HG02798 (cell line): ENCODE results near the gene FAM171A1.
"Not testable (repeated sequence)": the region's sequence is repeated elsewhere in the genome, so short reads cannot be mapped to it uniquely, and the experiment has no call there.

Experiments
- ATAC-seq: cut with Tn5 transposase; IDR thresholded peaks from one replicate; pipeline ENCODE4 v1.9.1; 2021; ENCODE audit warnings: mild to moderate bottlenecking; ENCODE audit not compliant: unreplicated experiment, poor library complexity

FAM171A1 gene

DNA sequence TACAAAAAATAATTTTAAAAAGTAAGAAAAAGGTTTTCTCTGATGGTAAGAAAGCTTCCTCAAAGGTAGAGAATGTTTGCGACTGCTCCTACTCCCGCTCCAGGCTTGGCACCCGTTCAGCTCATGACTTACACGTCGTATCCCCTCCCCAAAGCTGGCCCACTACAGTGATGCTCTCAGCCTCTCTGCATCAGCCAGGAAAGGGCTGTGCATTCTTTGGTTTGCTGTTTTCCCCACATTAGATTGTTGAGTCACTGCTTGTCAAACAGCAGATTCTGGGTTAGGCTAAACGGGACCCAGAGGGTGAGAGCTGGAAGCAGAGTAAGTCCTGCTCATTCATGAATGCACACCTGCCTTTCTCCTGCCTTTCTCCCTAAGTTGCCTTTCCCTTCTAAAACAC is 147.9 kb downstream of the FAM171A1 start:
- no peak for ATAC-seq

DNA sequence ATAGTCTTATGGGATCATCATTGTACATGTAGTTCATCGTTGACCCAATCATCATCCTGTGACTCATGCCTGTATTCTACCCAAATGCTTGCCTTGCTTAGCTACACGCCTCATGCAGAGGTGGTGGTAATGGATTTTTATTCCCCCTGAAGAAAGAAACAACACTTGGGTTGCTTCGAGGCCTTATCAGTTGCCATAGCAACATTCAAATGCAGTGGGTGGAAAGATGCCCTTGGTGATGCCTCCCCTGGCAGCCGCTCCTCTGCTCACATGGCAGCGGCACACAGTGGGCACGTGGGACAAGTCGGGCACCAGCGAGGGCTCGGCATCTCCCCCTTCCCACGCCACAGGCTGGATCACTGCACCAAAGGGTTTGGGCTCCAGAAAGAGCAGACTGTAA is 148.6 kb downstream of the FAM171A1 start:
- no peak for ATAC-seq

DNA sequence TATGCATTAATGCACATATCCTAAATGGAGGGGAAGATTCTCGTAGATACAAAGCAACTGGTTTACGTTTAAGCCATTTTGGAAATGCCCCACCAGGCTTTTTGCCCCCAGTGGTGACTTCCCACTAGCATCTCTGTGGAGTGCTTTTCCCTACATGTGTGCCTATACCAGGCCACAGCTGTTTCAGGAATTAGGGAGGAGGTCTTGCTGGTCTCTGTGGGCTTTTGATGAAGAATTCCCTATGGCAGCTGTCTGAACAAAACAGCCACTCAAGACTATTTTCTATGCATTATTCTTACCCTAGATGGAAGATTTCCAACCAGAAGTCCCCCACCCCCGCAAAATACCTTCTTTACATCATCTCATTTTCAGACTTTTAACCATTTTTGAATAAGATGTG is 150.6 kb downstream of the FAM171A1 start:
- no peak for ATAC-seq

DNA sequence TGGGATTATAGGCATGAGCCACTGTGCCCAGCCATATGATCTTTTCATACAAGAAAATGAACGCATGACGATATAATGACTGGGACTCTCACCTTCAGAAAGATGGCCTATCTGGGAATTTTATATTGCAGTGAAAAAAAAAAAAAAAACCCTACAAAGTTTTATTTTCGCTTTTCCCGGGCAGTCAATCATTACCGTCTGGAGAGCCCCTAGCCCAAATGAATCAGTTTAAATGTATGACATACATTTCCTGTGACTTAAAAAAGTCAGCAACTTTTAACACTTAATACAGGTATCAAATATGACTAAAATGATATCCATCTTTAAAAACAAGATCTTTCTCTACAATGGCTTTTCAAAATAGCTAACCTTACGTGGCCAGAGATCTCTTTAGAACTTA is 154.4 kb downstream of the FAM171A1 start:
- no peak for ATAC-seq

DNA sequence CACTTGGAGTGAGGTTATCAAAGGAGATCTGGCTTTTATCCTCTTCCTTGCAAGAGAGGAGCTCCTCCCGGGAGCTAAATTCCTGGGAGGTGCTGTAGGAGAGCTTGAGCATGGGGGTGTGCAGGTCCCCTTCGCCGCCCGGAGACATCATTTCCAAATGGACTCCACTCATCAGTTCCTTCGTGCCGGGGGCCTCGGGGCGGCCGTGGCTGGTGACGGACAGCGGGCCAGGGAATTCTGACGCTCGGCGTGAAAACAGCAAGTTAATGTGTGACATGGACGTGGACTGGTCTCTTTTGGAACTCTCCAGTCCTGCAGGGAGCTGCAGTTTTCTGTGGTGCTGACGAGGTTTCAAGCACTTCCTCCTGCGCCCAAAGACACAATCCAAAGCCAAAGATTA is 156.9 kb downstream of the FAM171A1 start:
- ATAC-seq = no peak

DNA sequence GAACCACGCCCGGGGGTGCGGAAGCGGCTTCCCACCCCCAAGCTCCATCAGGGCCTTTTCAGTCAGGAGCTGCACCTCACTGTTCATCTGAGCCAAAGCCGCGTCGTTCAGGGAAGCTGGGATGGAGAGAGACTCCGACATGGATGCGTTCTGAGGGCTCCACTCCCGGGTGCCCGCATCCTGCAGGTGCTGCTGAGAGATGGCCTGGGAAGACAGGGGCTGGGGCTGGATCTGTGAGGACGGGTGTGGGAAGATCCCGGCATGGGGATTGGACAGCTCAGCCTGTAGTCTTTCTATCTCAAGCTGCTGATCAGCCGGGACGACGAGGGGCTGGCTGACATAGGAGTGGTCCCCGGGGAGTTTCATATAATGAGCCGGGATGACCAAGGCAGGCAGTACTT is 157.6 kb downstream of the FAM171A1 start:
- no peak for ATAC-seq

DNA sequence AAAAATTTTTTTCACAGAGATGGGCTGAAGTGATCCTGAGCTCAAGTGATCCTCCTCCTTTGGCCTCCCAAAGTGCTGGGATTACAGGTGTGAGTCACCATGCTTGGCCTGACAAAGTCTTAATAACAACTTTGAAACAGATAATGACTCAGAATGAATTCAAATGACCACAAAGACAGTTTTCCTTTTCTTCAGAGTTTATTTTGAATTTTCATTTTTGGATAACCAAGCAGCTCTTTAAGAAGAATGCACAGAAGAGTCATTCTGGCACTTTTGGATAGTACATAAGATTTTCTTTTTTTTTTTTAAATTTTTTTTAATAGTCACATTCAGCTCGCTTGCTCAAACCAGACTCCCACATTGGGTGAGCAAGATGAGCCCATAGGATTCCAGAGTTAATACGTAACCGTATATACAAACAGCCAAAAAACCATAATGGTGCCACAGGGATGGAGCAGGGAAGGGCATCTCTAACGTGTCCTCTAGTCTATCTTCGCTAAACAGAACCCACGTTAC is 159.6 kb downstream of the FAM171A1 start:
- ATAC-seq = no peak

DNA sequence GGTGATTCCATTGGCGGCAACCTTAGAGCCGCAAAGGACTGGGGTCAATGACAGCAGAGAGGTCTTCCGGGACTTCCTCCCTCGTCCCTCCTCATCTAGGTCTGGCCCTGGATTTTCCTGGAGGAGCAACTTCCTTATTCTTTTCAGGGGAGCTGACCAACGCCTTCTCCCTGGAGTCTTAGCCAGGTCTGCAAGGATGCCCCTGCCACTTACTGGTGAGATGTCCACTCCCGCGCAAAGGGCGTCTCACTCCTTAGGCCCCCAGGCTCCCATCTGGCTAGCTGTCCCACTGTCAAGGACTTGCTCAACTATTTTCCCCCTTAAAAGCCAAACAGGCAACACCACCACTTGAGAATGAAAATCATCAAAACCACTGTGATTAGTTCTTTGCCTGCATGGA is 160.6 kb downstream of the FAM171A1 start:
- no peak for ATAC-seq

DNA sequence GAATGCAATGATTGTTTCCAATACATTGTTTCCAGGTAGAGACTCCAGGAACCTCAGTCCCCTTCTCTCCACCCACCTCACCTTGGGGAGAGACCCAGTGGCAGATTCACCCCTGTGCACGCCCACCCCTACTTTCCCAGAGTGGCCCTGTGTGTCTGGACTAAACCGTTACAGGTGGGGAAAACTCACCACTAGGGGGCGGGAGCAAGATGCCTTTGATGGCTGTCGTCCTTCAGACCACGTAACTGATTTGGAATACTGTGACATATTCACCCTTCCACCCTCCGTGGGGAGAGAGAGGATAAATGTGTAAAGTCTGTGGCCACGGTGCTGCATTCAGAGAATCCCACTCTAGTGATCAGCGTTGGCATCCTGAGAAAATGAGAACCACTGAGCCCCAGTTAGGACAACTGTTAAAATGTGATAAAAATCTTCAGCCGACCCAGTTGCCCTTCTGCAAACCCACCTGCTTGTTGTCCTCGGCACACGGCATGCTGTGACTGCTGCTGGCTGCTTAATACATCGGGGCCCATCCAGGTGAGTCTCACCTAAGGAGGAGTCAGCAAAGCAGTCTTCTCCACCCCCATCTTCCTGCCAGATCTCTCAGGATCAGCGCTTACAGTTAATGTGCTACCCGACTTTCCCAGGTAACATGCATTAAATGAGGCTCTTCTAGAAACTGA is 161.1 kb downstream of the FAM171A1 start:
- peak; percentile 65 for ATAC-seq

DNA sequence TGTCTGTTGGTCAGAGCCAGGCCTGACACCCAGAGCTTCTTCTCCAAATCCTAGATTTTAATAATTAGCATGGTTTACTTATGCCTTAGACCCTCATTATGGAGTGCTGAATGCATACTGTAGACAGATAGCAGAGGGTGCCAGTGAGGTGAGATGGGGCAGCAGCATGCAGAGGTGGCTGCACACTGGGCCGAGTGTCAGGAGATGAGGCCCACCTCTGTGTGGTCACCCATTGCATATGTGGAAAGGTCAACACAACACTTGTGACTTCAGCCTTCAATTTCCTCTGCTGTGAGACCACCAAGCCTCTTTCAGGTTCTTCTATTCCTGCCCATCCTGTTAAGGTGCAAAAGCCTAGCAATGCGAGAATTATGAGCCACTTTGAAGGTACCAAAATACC is 162.9 kb downstream of the FAM171A1 start:
- no peak for ATAC-seq

DNA sequence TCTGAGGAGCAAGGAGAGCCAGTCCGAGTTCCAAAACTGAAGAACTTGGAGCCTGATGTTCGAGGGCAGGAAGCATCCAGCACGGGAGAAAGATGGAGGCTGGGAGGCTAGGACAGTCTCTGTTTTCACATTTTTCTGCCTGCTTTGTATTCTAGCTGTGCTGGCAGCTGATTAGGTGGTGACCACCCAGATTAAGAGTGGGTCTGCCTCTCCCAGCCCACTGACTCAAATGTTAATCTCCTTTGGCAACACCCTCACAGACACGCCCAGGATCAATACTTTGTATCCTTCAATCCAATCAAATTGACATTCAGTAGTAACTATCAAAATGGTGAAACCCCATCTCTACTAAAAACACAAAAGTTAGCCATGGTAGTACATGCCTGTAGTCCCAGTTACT is 163.7 kb downstream of the FAM171A1 start:
- not testable (repeated sequence) for ATAC-seq

DNA sequence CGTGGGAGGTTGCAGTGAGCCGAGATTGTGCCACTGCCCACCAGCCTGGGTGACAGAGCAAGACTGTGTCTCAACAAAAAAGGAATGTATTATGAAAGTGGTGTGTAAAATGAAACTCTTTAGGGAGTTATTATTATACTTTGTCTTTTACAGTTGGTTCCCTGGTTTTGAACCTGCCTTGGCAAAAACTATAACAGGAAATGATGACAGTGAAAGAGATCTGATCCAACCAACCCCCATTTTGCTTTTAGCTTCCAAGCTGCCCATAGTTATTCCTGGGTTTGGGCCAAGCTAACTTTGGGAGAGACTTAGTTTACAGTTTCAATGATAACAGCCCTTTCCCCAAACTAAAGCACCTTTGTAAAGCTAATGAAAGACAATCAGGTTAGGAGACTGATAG is 168.4 kb downstream of the FAM171A1 start:
- ATAC-seq = no peak

DNA sequence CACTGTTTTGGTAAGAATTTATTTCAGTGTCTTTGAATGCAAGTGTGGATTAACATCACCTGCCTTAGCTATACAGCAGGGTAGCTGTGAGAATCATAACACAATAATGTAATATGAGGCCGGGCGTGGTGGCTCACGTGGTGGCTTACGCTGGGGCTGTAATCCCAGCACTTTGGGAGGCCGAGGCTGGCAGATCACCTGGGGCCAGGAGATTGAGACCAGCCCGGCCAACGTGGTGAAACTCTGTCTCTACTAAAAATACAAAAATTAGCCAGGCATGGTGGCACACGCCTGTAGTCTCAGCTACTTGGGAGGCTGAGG is 168.8 kb downstream of the FAM171A1 start:
- not testable (repeated sequence) for ATAC-seq

DNA sequence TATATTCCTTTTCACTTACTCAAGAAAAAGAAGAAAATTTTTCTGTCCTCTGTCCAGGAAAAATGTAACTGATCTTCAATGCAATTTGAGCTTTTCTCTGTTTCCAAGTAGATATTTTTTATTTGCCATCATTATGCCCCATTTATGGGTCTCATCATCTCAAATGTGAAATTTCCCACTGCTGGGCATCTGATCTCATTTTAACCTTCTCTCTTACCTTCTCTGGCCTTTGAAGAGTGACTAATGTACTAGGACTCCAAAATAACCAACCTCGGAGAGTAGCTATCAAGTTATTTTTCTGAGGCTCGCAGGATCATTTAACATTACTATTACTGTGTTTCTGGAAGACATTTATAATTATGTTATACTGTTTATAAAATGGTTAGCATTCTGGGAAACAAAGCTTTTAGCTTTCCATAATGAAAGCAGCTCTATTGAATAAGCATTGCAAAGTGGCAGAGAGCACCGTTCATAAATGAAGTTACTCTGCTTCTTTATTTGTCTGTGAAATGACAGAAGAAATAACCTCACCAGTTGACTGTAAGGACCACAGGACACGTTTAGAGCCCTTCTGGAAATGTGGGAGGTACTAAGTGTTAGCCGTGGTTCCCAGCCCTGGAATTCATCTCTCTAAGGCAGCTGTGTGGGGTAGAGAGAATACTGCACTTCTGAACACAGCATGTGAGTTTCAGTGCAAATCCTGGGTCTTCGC is 169.3 kb downstream of the FAM171A1 start:
- no peak for ATAC-seq

DNA sequence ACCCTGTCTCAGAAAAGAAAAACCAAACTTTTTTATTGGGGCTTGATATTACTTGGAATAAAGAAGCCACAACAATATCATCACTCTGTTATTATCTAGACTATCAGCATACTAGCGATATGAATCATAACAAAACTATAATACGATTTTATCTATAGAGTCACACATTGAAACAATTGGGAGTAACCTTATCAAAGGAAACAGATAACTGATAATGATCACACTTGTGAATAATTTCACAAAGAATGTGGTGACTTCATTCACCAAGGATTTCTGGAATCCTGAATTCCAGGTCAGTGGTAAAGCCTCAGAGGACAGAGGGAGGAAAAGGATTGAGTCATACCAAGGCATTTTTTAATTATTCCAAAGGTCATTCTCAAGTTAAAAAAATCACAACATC is 170.5 kb downstream of the FAM171A1 start:
- no peak for ATAC-seq

DNA sequence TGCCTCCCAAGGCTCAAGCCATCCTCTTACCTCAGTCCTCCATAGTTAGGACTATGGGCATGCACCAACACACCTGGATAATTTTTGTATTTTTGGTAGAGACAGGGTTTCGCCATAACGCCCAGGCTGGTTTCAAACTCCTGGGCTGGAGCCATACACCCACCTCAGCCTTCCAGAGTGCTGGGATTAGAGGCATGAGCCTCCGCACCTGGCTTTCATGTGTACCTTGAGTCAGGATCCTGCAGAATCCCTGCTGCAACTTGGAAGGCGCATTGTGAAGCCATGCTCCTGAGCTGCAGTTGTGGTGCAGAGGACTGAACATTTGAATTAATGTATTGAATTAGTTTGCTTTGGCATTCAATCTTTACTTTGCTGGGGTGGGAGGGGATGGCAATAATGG is 173.2 kb downstream of the FAM171A1 start:
- ATAC-seq = no peak

DNA sequence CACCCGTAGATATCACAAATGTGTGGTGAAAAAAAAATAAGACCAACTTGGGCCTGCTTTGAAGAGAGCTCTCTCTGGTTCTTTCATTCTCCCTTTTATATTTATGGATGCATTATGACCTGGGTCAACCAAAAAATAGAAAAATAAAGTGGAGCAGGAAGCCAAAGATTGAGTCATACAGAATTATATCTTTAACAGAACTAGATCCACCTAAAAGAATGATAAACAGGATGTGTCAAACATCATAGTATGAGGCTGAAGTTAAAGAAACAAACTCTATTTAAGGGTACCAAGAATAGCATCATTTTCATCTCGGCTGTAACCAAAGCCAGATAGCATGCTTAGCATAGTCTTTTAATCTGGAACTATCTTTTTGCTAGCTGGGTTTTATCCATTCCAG is 173.8 kb downstream of the FAM171A1 start:
- ATAC-seq = no peak

DNA sequence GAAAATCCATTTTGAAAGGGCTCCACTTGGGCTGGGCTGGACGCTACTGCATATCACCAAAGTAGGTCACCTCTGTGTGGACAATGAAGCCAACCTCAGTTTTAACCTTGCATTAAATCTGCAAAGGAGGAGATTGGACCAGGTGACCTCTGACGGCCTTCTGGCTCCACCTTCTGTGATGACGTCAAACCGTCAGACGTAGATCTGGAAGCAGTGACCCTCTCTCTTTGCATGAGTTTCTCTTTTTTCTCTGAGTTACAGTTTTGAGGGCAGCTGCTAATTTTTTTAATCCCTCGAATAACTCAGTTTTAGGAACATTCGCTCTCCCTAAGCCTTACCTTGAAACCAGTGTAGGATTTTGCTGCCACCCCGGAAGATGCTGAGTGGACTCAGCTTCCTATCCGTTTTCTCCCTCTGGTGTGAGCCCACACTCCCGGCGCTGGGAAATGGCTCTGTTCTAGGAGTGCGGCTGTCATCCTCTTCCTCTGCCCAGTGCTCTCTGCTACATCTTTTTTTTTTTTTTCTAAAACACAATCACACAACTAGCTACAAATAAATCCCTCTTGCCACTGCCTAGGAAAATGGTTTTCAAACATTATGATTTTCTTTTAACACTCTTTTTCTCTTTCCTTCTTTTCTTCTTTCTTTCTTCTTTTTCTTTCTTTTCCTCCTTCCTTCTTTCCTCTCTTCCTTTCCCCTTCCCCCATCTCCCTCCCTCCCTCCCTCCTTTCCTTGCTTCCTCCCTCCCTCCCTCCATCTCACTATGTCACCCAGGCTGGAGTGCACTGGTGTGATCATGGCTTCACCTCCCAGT is 174.9 kb downstream of the FAM171A1 start:
- no peak for ATAC-seq

DNA sequence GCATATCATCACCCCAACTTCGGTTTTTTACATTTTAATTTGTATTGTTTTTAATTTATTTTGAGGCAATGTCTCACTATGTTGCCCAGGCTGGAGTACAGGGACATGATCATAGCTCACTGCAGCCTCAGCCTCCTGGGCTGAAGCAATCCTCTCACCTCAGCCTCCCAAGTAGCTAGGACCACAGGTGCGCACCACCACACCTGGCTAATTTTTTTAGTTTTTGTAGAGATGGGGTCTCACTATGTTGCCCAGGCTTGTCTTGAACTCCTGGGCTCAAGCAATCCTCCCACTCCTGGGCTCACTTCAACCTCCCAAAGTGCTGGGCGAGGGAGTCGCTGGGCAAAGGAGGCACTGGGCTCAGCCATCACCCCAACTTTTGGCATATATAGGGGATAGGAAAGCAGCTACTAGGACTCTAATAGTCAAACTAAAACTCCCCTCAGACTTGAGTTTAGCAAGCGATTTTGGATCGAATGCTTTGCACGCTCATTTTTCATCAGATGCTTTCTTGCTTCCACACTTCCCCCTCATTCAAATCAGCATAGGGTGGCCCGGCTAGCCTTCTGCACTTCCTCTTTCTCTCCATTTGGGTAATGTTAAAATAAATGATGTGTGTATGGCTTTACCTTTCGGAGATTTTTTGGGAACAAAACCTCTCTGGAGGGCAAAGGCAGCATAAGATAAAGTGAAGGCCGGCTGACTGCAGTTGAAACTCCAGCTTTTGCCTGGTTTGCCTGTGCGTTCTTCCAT is 181.8 kb downstream of the FAM171A1 start:
- no peak for ATAC-seq

DNA sequence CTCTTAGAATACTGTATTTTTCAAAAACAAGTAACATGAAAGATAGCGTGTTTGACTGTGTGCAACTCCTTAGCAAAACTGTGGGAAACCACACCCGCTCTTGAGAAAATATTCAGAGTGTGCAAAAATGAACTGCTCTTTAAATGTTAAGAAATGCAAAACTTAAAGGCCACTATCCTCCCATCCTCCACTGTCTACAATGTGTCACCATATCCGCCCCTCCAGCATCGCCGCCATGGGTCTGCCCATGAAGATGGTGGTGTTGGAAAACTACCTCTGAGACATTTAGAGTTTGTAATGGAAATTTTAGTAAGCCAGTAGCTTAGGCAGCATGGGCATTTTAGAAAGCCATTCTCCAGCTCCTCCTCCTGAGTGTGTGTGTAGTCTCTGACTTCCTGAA is 182.5 kb downstream of the FAM171A1 start:
- ATAC-seq = no peak
